SK-N-DZ (cell line): ENCODE measurements around the gene PCDHGA7. TPM values are rescaled to one million over a fixed set of nuclear protein-coding genes. Genes with fewer than 3 reads are reported as not detected.
"Not testable (repeated sequence)": the region's sequence is repeated elsewhere in the genome, so short reads cannot be mapped to it uniquely, and the experiment has no call there.

Source experiments
- DNase-seq: peaks from one replicate; pipeline ENCODE4 v3.0.0-alpha.2; 2015; ENCODE audit warnings: low spot score
- polyA plus RNA-seq, 2 experiments: library from polyadenylated mRNA; depleted of rRNA; stranded (reverse); fragments of >200 nt; gene quantifications; 2 replicates each; pipeline ENCODE4 v1.2.3, GENCODE V29; 2014

PCDHGA7 gene
- 0.16 and 0.17 TPM in 2 replicates for polyA plus RNA-seq (2014; cell fraction: cytosol; rRNA removed)
- 0.39 and 1.9 TPM in 2 replicates for polyA plus RNA-seq (2014; cell fraction: nucleus; rRNA removed)

DNA sequence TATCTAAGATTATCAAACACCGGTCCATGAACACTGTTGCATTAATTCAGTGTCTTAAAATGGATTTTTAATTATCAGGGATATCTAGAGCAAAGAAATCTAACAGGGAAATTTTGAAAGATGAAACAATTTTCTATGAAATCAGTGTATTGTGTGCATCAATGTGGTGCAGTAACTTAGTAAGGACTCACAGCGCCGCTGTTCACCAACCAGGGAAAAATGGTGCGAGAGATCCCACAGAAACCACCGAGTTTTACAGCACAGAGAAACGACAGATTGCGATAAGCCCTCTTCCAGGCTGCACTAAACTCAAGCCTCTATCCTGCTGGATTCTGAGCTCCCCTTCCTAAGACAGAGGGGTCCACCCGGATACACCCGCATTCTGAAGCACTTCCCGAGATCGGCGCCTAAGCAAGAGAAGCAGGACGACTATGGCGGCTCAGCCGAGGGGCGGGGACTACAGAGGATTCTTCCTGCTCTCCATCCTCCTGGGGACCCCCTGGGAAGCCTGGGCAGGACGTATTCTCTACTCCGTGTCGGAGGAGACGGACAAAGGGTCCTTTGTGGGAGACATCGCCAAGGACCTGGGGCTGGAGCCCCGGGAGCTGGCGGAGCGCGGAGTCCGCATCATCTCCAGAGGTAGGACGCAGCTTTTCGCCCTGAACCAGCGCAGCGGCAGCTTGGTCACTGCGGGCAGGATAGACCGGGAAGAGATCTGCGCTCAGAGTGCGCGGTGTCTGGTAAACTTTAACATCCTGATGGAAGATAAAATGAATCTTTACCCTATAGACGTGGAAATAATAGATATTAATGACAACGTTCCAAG lies at the start of gene PCDHGA7:
Gene PCDHGA7 (plus strand): TSS at position 274 of the 826 bp plus-strand sequence. CDS start 158 bp downstream, at position 432.
- DNase-seq, result no peak

DNA sequence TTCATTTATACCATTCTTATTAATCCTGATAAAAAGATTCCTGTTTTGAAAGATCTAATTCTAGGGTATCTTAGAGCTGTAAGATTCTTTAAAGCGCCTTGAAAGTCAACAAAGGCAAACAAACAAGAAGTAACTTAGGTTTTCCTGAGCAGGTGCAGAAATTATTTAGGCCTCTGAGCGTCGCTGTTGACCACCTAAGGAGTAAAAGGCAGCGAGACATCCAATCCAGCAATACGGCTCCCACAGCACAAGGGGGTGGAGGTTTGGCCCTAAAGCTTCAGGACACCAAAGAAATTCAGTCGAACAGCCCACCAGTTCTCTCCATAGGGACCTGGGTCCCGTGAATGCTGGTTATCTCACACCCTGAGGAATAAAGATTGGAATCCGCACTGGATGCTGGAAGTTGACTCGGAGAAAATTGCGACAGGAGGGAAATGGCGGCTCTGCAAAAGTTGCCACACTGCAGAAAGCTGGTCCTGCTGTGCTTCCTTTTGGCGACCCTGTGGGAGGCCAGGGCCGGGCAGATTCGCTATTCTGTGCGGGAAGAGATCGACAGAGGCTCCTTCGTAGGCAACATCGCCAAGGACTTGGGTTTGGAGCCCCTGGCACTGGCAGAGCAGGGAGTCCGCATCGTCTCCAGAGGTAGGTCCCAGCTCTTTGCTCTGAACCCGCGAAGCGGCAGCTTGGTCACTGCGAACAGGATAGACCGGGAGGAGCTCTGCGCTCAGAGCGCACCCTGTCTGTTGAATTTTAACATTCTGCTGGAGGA lies 43.8 kb upstream of the PCDHGA7 start, which contains the start of gene PCDHGA2:
Gene PCDHGA2 (plus strand): TSS at position 223 of the 769 bp plus-strand sequence.
- peak; percentile 29 for DNase-seq

DNA sequence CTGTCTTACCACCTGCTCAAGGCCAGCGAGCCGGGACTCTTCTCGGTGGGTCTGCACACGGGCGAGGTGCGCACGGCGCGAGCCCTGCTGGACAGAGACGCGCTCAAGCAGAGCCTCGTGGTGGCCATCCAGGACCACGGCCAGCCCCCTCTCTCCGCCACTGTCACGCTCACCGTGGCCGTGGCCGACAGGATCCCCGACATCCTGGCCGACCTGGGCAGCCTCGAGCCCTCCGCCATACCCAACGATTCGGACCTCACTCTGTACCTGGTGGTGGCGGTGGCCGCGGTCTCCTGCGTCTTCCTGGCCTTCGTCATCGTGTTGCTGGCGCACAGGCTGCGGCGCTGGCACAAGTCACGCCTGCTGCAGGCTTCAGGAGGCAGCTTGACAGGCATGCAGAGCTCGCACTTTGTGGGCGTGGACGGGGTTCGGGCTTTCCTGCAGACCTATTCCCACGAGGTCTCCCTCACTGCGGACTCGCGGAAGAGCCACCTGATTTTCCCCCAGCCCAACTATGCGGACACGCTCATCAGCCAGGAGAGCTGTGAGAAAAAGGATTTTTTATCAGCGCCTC lies 41.7 kb upstream of the PCDHGA7 start:
- not testable (repeated sequence) for DNase-seq

DNA sequence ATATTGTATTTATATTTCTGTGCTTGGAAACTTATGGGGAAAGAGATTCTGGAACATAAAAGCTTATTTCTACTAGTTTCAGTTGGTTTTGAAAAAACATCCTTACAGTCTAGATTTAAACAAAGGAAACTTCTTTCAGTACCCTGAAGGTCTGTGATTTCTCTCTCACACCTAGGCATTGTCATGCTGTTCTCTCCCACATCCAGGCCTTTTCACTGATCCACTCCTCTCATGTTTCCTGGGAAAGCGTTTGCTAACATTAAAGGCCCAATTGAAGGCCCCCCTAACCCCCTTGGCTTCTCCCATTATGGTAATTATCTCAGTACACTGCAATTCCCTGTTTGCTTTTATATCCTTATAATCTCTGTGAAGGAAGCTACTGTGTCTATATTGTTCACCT lies 39.8 kb upstream of the PCDHGA7 start:
- DNase-seq, result no peak

DNA sequence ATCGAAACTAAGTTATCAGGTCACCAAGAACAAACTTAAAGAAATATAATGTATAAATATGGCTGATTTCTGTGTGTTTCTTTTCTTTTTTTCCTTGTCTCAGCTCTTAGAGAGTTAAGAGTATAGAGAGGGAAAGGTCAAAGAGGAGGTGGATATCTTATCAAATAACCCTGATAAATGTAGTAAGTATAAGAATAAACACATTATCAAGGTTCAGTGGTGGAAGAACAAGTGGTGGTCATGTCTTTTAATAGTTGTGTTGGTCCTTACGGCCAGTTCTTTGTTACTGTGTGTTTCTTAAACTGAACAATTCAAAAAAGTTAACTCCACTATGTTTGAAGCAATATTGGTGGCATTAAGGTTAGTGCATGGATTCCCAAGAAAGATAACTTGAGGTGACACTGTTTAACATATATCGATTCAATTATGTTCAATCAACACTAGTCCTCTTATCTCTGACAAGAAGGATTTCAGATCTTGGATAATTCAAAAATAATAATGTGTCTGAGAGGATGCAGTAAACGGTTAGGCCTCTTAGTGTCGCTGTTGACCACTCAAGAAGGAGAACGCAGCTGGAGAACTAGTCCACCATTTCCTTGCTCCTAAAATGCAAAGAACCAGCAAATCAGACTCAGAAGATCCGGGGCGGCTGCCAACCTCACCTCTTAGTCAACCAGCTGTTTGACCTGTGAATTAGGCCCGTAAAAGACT lies 39.1 kb upstream of the PCDHGA7 start, which contains the start of gene PCDHGA3:
Gene PCDHGA3 (plus strand): TSS at position 588 of the 711 bp plus-strand sequence. CDS start 205 bp downstream, outside the sequence.
- DNase-seq, result peak; percentile 67

DNA sequence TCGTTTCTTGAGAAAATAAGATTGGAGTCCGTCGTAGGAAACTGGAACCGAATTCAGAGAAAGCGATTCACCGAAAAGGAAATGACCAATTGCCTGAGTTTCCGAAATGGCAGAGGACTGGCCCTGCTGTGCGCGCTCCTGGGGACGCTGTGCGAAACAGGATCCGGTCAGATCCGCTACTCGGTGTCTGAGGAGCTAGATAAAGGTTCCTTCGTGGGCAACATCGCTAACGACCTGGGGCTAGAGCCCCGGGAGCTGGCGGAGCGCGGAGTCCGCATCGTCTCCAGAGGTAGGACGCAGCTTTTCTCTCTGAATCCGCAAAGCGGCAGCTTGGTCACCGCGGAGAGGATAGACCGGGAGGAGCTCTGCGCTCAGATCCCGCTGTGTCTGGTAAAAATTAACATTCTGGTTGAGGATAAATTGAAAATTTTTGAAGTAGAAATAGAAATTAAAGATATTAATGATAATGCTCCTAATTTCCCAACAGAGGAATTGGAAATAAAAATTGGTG lies 38.5 kb upstream of the PCDHGA7 start:
- no peak for DNase-seq

DNA sequence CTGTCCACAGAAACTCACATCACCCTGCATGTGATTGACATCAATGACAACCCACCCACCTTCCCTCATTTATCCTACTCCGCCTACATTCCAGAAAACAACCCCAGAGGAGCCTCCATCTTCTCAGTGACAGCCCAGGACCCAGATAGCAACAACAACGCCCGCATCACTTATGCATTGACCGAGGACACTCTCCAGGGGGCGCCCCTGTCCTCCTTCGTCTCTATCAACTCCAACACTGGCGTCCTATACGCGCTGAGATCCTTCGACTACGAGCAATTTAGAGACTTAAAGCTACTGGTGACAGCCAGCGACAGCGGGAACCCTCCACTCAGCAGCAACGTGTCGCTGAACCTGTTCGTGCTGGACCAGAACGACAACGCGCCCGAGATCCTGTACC lies 37.2 kb upstream of the PCDHGA7 start:
- no peak for DNase-seq

DNA sequence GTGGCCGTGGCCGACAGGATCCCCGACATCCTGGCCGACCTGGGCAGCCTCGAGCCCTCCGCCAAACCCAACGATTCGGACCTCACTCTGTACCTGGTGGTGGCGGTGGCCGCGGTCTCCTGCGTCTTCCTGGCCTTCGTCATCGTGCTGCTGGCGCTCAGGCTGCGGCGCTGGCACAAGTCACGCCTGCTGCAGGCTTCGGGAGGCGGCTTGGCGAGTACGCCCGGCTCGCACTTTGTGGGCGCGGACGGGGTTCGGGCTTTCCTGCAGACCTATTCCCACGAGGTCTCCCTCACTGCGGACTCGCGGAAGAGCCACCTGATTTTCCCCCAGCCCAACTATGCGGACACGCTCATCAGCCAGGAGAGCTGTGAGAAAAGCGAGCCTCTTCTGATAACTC lies 36.5 kb upstream of the PCDHGA7 start:
- not testable (repeated sequence) for DNase-seq

DNA sequence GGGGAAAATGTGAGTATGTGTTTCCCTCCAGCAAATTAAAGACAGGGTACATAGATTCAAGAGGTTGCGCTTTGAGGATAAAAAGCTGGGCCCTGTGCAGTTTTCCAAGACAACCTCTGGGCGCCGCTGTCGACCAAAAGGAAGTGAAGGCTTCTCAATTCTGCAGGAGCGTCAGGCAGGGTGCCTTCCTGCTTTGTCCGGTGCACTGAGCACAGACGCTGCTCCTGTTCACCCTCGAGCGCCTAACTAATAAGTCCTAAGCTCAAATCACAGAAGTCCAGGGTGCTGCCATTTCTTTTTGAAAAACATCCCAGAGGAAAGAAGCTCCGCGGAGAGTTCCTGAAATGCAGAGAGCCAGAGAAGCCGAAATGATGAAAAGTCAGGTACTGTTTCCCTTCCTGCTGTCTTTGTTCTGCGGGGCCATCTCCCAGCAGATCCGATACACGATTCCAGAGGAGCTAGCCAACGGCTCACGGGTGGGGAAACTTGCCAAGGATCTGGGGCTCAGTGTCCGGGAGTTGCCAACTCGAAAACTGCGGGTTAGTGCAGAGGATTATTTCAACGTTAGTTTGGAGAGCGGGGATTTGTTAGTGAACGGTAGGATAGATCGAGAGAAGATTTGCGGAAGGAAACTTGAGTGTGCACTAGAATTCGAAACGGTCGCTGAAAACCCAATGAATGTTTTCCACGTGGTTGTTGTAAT lies 32.5 kb upstream of the PCDHGA7 start, which contains the start of gene PCDHGB1:
Gene PCDHGB1 (plus strand): TSS at position 183 of the 703 bp plus-strand sequence. CDS start 162 bp downstream, at position 345.
- peak; percentile 45 for DNase-seq

DNA sequence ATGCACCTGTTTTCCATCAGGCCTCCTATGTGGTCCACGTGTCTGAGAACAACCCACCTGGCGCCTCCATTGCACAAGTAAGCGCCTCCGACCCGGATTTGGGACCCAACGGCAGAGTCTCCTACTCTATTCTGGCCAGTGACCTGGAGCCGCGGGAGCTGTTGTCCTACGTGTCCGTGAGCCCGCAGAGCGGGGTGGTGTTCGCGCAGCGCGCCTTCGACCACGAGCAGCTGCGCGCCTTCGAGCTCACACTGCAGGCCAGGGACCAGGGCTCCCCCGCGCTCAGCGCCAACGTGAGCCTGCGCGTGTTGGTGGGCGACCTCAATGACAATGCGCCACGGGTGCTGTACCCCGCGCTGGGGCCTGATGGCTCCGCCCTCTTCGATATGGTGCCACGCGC lies 31.0 kb upstream of the PCDHGA7 start:
- DNase-seq, result no peak

DNA sequence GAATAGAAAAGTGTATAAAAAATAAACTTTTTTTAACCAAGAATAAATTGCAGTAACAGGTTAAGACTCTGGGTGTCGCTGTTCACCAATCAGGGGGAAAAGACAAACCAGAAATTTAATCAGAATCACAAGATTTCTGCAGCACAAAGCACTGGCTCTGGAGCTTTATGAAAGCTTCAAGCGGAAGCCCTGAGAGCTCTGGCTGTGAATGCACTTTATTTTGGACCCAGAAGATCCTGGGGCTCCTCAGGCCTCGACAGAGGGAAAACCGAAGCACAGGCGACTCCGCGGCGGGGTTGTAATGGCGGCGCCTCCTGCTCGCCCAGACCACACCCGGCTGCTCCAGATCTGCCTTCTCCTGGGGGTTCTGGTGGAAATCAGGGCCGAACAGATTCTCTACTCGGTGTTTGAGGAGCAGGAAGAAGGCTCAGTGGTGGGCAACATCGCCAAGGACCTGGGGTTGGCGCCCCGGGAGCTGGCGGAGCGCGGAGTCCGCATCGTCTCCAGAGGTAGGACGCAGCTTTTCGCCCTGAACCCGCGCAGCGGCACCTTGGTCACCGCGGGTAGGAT lies 27.6 kb upstream of the PCDHGA7 start, which contains the start of gene PCDHGA4:
Gene PCDHGA4 (plus strand): TSS at position 122 of the 570 bp plus-strand sequence. CDS start 87 bp downstream, at position 209.
- DNase-seq, result no peak

DNA sequence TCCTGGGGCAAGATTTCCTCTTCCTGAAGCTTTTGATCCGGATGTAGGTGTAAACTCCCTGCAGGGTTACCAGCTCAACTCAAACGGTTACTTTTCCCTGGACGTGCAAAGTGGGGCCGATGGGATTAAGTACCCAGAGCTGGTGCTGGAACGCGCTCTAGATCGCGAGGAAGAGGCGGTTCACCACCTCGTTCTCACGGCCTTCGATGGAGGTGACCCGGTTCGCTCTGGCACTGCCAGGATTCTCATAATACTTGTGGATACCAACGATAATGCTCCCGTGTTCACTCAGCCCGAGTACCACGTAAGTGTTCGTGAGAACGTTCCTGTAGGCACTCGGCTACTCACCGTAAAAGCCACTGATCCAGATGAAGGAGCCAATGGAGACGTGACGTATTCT lies 26.9 kb upstream of the PCDHGA7 start:
- DNase-seq, result no peak

DNA sequence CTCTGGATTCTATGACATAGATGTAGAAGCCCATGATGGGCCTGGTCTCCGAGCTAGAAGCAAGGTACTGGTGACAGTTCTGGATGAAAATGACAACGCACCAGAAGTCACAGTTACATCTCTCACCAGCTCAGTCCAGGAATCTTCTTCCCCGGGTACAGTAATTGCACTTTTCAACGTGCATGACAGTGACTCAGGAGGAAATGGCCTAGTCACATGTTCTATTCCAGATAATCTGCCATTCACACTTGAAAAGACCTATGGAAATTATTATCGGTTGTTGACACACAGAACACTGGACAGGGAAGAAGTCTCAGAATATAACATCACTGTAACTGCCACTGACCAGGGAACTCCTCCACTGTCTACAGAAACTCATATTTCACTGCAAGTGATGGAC lies 26.4 kb upstream of the PCDHGA7 start:
- no peak for DNase-seq

DNA sequence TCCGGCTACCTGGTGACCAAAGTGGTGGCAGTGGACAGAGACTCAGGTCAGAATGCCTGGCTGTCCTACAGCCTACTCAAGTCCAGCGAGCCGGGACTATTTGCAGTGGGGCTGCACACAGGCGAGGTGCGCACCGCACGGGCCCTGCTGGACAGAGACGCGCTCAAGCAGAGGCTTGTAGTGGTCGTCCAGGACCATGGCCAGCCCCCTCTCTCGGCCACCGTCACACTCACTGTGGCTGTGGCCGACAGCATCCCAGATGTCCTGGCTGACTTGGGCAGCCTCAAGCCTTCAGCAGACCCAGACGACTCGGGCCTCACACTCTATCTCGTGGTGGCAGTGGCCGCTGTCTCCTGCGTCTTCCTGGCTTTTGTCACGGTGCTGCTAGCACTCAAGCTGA lies 25.6 kb upstream of the PCDHGA7 start:
- DNase-seq, result no peak

DNA sequence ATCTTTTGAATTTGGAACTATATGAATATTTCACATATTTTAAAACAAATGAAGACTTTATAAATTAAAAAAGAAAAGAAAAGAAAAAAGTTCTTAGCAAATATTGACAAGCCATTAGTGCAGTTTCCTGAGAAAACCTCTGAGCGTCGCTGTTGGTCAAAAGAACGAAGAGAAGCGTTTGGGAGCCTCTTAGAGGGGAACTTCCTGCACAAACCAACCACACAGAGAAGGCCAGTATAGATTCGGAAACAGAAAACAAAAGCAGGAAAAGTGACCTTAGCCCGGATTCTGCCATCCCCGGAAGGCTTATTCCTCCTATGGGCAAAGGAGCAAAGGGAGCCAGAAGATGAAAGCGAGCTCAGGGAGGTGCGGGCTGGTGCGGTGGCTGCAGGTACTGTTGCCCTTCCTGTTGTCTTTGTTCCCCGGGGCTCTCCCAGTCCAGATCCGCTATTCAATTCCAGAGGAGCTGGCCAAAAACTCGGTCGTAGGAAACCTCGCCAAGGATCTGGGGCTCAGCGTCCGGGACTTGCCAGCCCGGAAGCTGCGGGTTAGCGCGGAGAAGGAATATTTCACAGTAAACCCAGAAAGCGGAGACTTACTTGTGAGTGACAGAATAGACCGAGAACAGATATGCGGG lies 22.6 kb upstream of the PCDHGA7 start, which contains the start of gene PCDHGB2:
Gene PCDHGB2 (plus strand): TSS at position 205 of the 637 bp plus-strand sequence. CDS start 142 bp downstream, at position 347.
- DNase-seq, result peak; percentile 11

DNA sequence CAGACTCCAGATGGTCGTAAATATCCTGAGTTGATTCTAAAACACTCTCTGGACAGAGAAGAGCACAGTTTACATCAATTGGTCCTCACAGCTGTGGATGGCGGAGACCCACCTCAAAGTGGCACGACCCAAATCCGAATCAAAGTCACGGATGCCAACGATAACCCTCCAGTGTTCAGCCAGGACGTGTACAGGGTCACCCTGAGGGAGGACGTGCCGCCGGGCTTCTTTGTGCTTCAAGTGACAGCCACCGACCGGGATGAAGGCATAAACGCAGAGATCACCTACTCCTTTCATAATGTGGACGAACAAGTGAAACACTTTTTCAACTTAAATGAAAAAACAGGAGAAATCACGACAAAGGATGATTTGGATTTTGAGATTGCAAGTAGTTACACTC lies 21.9 kb upstream of the PCDHGA7 start:
- DNase-seq, result no peak

DNA sequence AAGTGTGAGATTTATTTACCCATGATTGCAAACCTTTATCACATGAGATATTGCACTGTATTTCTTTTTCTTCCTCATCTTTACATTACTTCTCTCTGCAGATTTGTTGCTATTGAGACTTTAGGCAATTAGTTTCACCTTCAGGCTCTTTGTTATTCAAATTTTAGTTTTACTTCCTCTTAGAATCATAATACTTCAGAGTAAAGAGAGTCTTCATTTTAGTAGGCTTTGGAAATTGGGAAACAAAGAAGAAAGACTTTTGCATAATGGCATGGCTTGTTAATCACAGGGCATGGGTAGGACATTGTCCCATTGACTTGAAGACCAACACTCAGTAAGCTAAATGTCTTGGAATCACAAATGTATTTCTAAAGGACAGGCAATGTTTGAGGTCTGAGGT lies 19.8 kb upstream of the PCDHGA7 start:
- DNase-seq, result no peak

DNA sequence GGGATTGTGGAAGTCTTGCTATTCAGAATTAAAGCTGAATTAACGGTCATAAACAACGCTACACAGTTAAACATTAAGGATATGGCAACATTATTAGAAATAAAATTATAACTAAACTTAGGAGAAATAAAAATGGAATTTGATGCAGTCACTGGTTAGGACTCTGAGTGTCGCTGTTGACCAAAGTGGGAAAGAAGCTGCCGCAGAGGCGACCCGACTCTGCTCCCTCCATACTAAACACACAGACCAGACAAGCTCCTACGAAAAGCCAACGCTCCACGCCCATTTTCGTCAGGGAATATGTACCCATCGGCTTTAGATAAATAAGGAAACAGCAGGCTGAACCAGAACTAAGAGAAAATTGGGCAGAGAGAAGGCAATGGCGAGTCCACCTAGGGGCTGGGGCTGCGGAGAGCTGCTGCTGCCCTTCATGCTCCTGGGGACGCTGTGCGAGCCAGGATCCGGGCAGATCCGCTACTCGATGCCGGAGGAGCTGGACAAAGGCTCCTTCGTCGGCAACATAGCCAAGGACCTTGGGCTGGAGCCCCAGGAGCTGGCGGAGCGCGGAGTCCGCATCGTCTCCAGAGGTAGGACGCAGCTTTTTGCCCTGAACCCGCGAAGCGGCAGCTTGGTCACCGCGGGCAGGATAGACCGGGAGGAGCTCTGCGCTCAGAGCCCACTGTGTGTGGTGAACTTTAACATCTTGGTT lies 18.4 kb upstream of the PCDHGA7 start, which contains the start of gene PCDHGA5:
Gene PCDHGA5 (plus strand): TSS at position 211 of the 709 bp plus-strand sequence. CDS start 169 bp downstream, at position 380.
- no peak for DNase-seq
